IMR-90 (cell line): ENCODE data around the gene TFEB.

Experiments
- BHLHE40 ChIP-seq: fragments of 150-350 bp; IDR thresholded peaks from 2 replicates; pipeline ENCODE4 v1.6.1; 2016; ENCODE audit warnings: mild to moderate bottlenecking, low read depth, low read length
- CEBPB ChIP-seq: IDR thresholded peaks from 2 replicates; pipeline ENCODE4 v1.6.1; 2012; ENCODE audit warnings: low read depth, low read length, improper control_type of control experiment
- CHD1 ChIP-seq: IDR thresholded peaks from 2 replicates; pipeline ENCODE4 v1.6.1; 2012; ENCODE audit warnings: low read depth, low read length, improper control_type of control experiment
- CTCF ChIP-seq: conservative IDR thresholded peaks from 2 replicates; pipeline ENCODE4 v1.5.1; 2012; ENCODE audit warnings: mild to moderate bottlenecking, low read depth, low read length, improper control_type of control experiment
- ELK1 ChIP-seq: fragments of 150-350 bp; IDR thresholded peaks from 2 replicates; pipeline ENCODE4 v1.6.1; 2016; ENCODE audit warnings: low read depth, mild to moderate bottlenecking, low read length, moderate library complexity, borderline replicate concordance
- FOS ChIP-seq: fragments of 150-350 bp; IDR thresholded peaks from 2 replicates; pipeline ENCODE4 v1.6.1; 2016; ENCODE audit warnings: low read depth, low read length
- POLR2A ChIP-seq: IDR thresholded peaks from 2 replicates; pipeline ENCODE4 v1.6.1; 2012; ENCODE audit warnings: mild to moderate bottlenecking, low read depth, low read length
- RAD21 ChIP-seq: IDR thresholded peaks from 2 replicates; pipeline ENCODE4 v1.6.1; 2012; ENCODE audit warnings: low read length, improper control_type of control experiment
- RCOR1 ChIP-seq: IDR thresholded peaks from 2 replicates; pipeline ENCODE4 v1.6.1; 2012; ENCODE audit warnings: mild to moderate bottlenecking, low read length, improper control_type of control experiment; ENCODE audit not compliant: insufficient replicate concordance
- RFX5 ChIP-seq: IDR thresholded peaks from 2 replicates; pipeline ENCODE4 v1.8.0; 2012; ENCODE audit warnings: low read depth, mild to moderate bottlenecking, low read length, moderate library complexity
- SMC3 ChIP-seq: fragments of 150-350 bp; IDR thresholded peaks from 2 replicates; pipeline ENCODE4 v1.6.1; 2016; ENCODE audit warnings: low read depth, mild to moderate bottlenecking, antibody characterized with exemption, low read length, moderate library complexity
- USF2 ChIP-seq: fragments of 150-350 bp; IDR thresholded peaks from 2 replicates; pipeline ENCODE4 v1.6.1; 2017; ENCODE audit warnings: mild to moderate bottlenecking, antibody characterized with exemption, low read length, low read depth

DNA sequence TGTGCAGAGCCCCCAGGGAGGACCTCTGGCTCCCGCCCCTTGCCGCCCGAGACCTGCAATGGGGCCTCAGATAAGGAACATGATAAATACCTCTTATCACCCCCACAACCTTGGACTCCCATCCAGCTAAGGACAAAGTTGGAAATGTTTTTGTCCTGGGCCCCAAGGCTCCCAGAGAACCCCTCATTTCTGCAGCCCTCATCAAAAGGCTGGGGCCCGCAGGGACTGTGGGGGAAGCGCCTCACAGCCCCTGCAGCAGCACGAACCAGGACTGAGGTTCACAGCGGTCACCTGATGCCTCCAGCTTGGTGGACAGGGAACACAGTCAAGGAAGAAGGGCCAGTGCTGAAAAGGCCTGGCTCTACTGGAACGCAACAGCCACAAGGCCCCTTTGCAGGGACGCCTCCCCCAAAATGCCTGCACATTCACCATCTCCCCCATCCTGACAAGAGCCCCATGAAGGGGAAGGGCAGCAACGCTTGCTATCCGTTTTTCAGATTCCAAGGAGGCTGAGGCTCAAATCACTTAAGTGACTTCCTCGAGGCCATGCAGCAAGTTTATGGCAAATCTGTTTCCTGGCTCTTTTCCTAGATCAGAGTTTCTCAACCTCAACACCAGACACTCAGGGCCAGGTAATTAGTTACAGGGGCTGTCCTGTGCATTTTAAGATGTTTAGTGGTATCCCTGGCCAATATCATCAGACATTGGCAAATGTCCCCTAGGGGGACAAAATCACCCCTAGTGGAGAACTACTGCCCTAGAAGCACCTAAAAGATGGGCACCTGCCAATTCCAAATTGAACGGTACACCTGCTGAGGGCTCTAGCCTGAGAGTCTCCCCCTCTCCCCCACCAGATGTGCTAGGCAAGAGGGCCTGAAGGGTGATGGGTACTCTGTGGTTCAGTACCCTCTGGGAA lies 10.6 kb downstream of the TFEB start:
- TF ChIP-seq CTCF (no peak), BHLHE40 (no peak), CEBPB (no peak), SMC3 (no peak), POLR2A (no peak), ELK1 (no peak), RAD21 (no peak), FOS (no peak), CHD1 (no peak), RCOR1 (no peak), RFX5 (no peak), USF2 (no peak)
